ENCODE results near the gene PTPRN2. TPM values are rescaled to one million over a fixed set of nuclear protein-coding genes. Genes with fewer than 3 reads are reported as not detected.

PTPRN2 gene
- total and polyA plus RNA-seq, 9 of the 15 experiments (the other 6 are each of a cell fraction or from before 2014, with no cell fraction given) = not detected

GRCh38 chr7:157584420-157584819 is 1003.2 kb downstream of the PTPRN2 start (continued):
- TF ChIP-seq ILK (tag; IDR thresholded peaks at IDR 0.05; ENCODE audit: borderline replicate concordance, low read depth) (no peak), ZNF133 (CRISPR knock-in tag; IDR thresholded peaks at IDR 0.05) (no peak), HDGF (IDR thresholded peaks at IDR 0.05) (no peak), STAT5B (CRISPR knock-in tag; IDR thresholded peaks at IDR 0.05) (no peak), XRCC5 (IDR thresholded peaks at IDR 0.05; ENCODE audit: low read depth, low read length) (no peak), PTBP1 (IDR thresholded peaks at IDR 0.05; ENCODE audit: low read depth, low read length) (no peak)

- Histone ChIP-seq H3K79me2 (ENCODE audit: control insufficient read depth, insufficient read depth, low read length) (no peaks in the 10 kb centered on the region), H3K27ac (ENCODE audit: extremely low read depth, low read depth, low read length) (no peak overlapping the region), H3K9me1 (ENCODE audit: control insufficient read depth, insufficient read depth, low read length) (no peaks in the 10 kb centered on the region), H4K20me1 (replicated peaks; ENCODE audit: control insufficient read depth, insufficient read depth, low read length) (peaks cover 6% of the 10 kb centered on the region), H2AFZ (ENCODE audit: low read depth, low read length) (no peak overlapping the region), H3K27me3 (ENCODE audit: control insufficient read depth in 2 of 2, insufficient read depth in 2 of 2, low read length in 2 of 2) (peaks cover 67 to 79% of the 10 kb centered on the region in 2 experiments), H3K4me2 (ENCODE audit: insufficient read depth, low read length) (no peak overlapping the region), H3K4me1 (replicated peaks in 1 of 2; ENCODE audit: control insufficient read depth in 2 of 2, insufficient read depth in 2 of 2, low read length in 2 of 2) (no peaks in the 10 kb centered on the region; a peak in 1 of 5 replicates), H3K9me3 (replicated peaks; ENCODE audit: control insufficient read depth, insufficient read depth, low read depth, low read length) (peaks cover 4% of the 10 kb centered on the region; the same call in 1 of the 2 replicates), H3K4me3 (no peak overlapping the region), H3K36me3 (ENCODE audit: control insufficient read depth, insufficient read depth, low read length) (no peaks in the 10 kb centered on the region), H3K9ac (ENCODE audit: insufficient read depth in 1 of 2, low read depth in 2 of 2, low read length in 2 of 2) (no peak overlapping the region)
- in situ Hi-C loops (cut with MboI) (no loop called here), intact Hi-C loops (cut with micrococcal nuclease) (no loop called here)
- DNase-seq (ENCODE audit: extremely low read depth in 1 of 4, low spot score in 3 of 4) (no peak), ATAC-seq (no peak), FAIRE-seq (no peak)
- no peak for TF ChIP-seq HOMEZ (CRISPR knock-in tag; IDR thresholded peaks at IDR 0.05)
- no peak for TF ChIP-seq ZBED1 (IDR thresholded peaks at IDR 0.05)
- TF ChIP-seq ZFPM2 (CRISPR knock-in tag; IDR thresholded peaks at IDR 0.05) = no peak
- no peak for TF ChIP-seq DMBX1 (CRISPR knock-in tag; IDR thresholded peaks at IDR 0.05; ENCODE audit: borderline replicate concordance)
- TF ChIP-seq BMI1 (IDR thresholded peaks at IDR 0.05; ENCODE audit: low read length) = no peak
- no peak for TF ChIP-seq TCFL5 (CRISPR knock-in tag; conservative IDR thresholded peaks at IDR 0.05)
- TF ChIP-seq XRCC4 (IDR thresholded peaks at IDR 0.05; ENCODE audit: extremely low read depth, insufficient read depth, insufficient read length) = no peak
- TF ChIP-seq TRIM28 (IDR thresholded peaks at IDR 0.05) = no peak
- no peak for TF ChIP-seq HDGF (IDR thresholded peaks at IDR 0.05)
- no peak for TF ChIP-seq MXD1 (CRISPR knock-in tag; IDR thresholded peaks at IDR 0.05; ENCODE audit: borderline replicate concordance, poor library complexity, severe bottlenecking)
- TF ChIP-seq CREBBP (IDR thresholded peaks at IDR 0.05; ENCODE audit: low read depth, low read length) = no peak
- TF ChIP-seq SP2 (IDR thresholded peaks at IDR 0.05; ENCODE audit: extremely low read depth, low read depth, low read length, poor library complexity, severe bottlenecking) = no peak
- no peak for TF ChIP-seq ZKSCAN3 (CRISPR knock-in tag; IDR thresholded peaks at IDR 0.05)
- no peak for TF ChIP-seq ZNF766 (CRISPR knock-in tag; conservative IDR thresholded peaks at IDR 0.05)
- TF ChIP-seq L3MBTL2 (IDR thresholded peaks at IDR 0.05) = no peak
- no peak for TF ChIP-seq NRF1 (conservative IDR thresholded peaks at IDR 0.05 in 1 of 2, IDR thresholded peaks at IDR 0.05 in 1 of 2)
- TF ChIP-seq ZNF324 (CRISPR knock-in tag; IDR thresholded peaks at IDR 0.05) = no peak
- no peak for TF ChIP-seq ZNF165 (CRISPR knock-in tag; IDR thresholded peaks at IDR 0.05; ENCODE audit: borderline replicate concordance)
- BruUV-seq (replicated peaks) = no TSS peak
- ChIA-PET CTCF (ENCODE audit: low intra/inter-chr PET ratio) (no interaction called here), POLR2A (no interaction called here)
- WGBS (ENCODE audit: insufficient coverage, low coverage, missing lambda C conversion rate) = 2% methylated on average over 15 of the region's 15 CpGs
Observed at GRCh38 chr7:157581740-157582139, 1005.9 kb downstream of the PTPRN2 start.
